Glomerular endothelial cell (primary cell): ENCODE results near the gene EPHA3. TPM values are rescaled to one million over a fixed set of nuclear protein-coding genes. Genes with fewer than 3 reads are reported as not detected.
"Not testable (repeated sequence)": the region's sequence is repeated elsewhere in the genome, so short reads cannot be mapped to it uniquely, and the experiment has no call there.

Experiments
- DNase-seq: peaks from one replicate; pipeline ENCODE4 v3.0.0-alpha.2; 2011; ENCODE audit warnings: low read depth, low spot score; ENCODE audit errors: extremely low read depth
- total RNA-seq: library from RNA; depleted of rRNA; stranded (reverse); fragments of >200 nt; gene quantifications from 2 replicates; pipeline ENCODE4 v1.2.3, GENCODE V29; 2015

The EPHA3 gene
- total RNA-seq, 1 donor from 2014 or later: 1.1 TPM

- not testable (repeated sequence) for DNase-seq
Observed at GRCh38 chr3:89350935-89351334, 243.5 kb downstream of the EPHA3 start.

- no peak for DNase-seq
Observed at GRCh38 chr3:89353465-89353864, 246.0 kb downstream of the EPHA3 start.

GRCh38 chr3:89358281-89358680 is 250.9 kb downstream of the EPHA3 start:
- DNase-seq: no peak

- DNase-seq: no peak
Observed at GRCh38 chr3:89360156-89360555, 252.7 kb downstream of the EPHA3 start.

- DNase-seq: no peak
Observed at GRCh38 chr3:89362496-89362895, 255.1 kb downstream of the EPHA3 start.

- no peak for DNase-seq
Observed at GRCh38 chr3:89363171-89363570, 255.8 kb downstream of the EPHA3 start.

- DNase-seq: no peak
Observed at GRCh38 chr3:89364314-89364713, 256.9 kb downstream of the EPHA3 start.

- DNase-seq: no peak
Observed at GRCh38 chr3:89367166-89367565, 259.7 kb downstream of the EPHA3 start.

GRCh38 chr3:89368846-89369245 is 261.4 kb downstream of the EPHA3 start:
- DNase-seq: no peak

- DNase-seq: no peak
Observed at GRCh38 chr3:89372456-89372855, 265.0 kb downstream of the EPHA3 start.

- no peak for DNase-seq
Observed at GRCh38 chr3:89373434-89373833, 266.0 kb downstream of the EPHA3 start.

- DNase-seq: no peak
Observed at GRCh38 chr3:89375451-89375850, 268.0 kb downstream of the EPHA3 start.

GRCh38 chr3:89380016-89380415 is 272.6 kb downstream of the EPHA3 start:
- DNase-seq: no peak

GRCh38 chr3:89392991-89393390 is 285.6 kb downstream of the EPHA3 start:
- DNase-seq: no peak

- no peak for DNase-seq
Observed at GRCh38 chr3:89395456-89395855, 288.0 kb downstream of the EPHA3 start.

- no peak for DNase-seq
Observed at GRCh38 chr3:89395996-89396395, 288.6 kb downstream of the EPHA3 start.

- no peak for DNase-seq
Observed at GRCh38 chr3:89402051-89402450, 294.6 kb downstream of the EPHA3 start.

- DNase-seq: no peak
Observed at GRCh38 chr3:89405176-89405575, 297.8 kb downstream of the EPHA3 start.

GRCh38 chr3:89405593-89405992 is 298.2 kb downstream of the EPHA3 start:
- no peak for DNase-seq

GRCh38 chr3:89411201-89411600 is 303.8 kb downstream of the EPHA3 start:
- DNase-seq: no peak

GRCh38 chr3:89414270-89414669 is 306.8 kb downstream of the EPHA3 start:
- no peak for DNase-seq

GRCh38 chr3:89419647-89420241 is 312.3 kb downstream of the EPHA3 start:
- no peak for DNase-seq

- DNase-seq: no peak
Observed at GRCh38 chr3:89426060-89426459, 318.6 kb downstream of the EPHA3 start.
